Prostate gland (tissue), 2 donors: ENCODE results near the gene SRSF5. TPM values are rescaled to one million over a fixed set of nuclear protein-coding genes. Genes with fewer than 3 reads are reported as not detected.
A peak's percentile ranks its signal among the peaks of the same experiment; 100 is the strongest.

ENCODE experiments used
- DNase-seq: peaks from one replicate; pipeline ENCODE4 v3.0.0-alpha.2; 2019; ENCODE audit warnings: low spot score
- H3K27ac ChIP-seq, 2 donors: fragments of 200-600 bp; sonication (generic); 2 replicates each; pipeline ENCODE4 v1.5.1; 2017 to 2019
- H3K27me3 ChIP-seq: fragments of 200-600 bp; sonication (generic); replicated peaks from 2 replicates; pipeline ENCODE4 v1.5.1; 2019; ENCODE audit not compliant: insufficient read depth
- H3K36me3 ChIP-seq, 2 donors: fragments of 200-600 bp; sonication (generic); 1 replicate in 1 of 2; 2 replicates in 1 of 2; pipeline versions ENCODE4 v1.5.1 to v1.8.1; 2017 to 2019
- H3K4me1 ChIP-seq: fragments of 200-600 bp; sonication (generic); replicated peaks from 2 replicates; pipeline ENCODE4 v1.5.1; 2019
- H3K4me3 ChIP-seq, 2 donors: fragments of 200-600 bp; sonication (generic); 2 replicates each; pipeline ENCODE4 v1.5.1; 2017 to 2019
- H3K9me3 ChIP-seq: fragments of 200-600 bp; sonication (generic); 2 replicates; pipeline ENCODE4 v1.5.1; 2017
- POLR2A ChIP-seq: fragments of 450-650 bp; IDR thresholded peaks from one replicate; pipeline ENCODE4 v1.6.1; 2016; ENCODE audit warnings: antibody characterized with exemption, mild to moderate bottlenecking
- POLR2AphosphoS5 ChIP-seq: sonication (generic); formaldehyde crosslinking; IDR thresholded peaks from one replicate; pipeline ENCODE4 v1.6.1; 2017; ENCODE audit warnings: antibody characterized with exemption
- WGBS: methylation state at CpG from one replicate; pipeline ENCODE4 v1.1.5; 2018; 5-methylcytosine and 5-hydroxymethylcytosine counted together
- intact Hi-C: fragments of 100-400 bp; cut with DNase I; formaldehyde crosslinking; loops from one replicate; pipeline ENCODE4 v1.14.2; 2022
- total RNA-seq, 2 donors: library from RNA; depleted of rRNA; stranded (reverse); fragments of >200 nt; gene quantifications; one replicate each; pipeline ENCODE4 v1.1.0, GENCODE V29; 2016
- TF ChIP-seq, protein P1 (sequence below), 4 experiments: fragments of 200-600 bp in 2 of 4; fragments of 450-650 bp in 2 of 4; sonication (generic) in 2 of 4; IDR thresholded peaks; 1 replicate in 3 of 4; 2 replicates in 1 of 4; pipeline ENCODE4 v1.5.1; 2016 to 2019; ENCODE audit warnings: antibody characterized with exemption in 4 of 4, mild to moderate bottlenecking in 2 of 4, moderate library complexity in 2 of 4

Gene SRSF5
- total RNA-seq, 2 donors from 2014 or later: 206 to 338 TPM

DNA sequence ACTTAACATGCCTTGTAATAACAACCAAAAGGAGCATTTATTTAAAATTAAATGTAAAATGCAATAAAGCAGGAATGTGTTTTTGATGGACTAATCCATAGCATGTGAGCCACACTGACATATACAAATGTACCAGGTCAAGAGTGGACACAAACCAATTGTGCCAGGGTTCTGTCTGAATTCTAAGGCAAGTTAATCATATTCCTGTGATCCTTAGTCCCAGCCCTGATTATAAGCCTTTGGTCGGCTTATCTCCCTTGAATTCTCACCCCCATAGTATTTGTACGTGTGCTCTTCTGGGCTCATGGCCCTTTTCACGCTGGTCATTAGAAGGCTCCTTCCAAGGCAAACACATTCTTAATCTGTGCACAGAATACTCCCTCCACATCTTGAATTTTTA, 10.6 kb upstream of the SRSF5 start:
- intact Hi-C loops: no loop called here
- peak overlapping the region; percentile 69 to 85 for H3K27ac ChIP-seq

DNA sequence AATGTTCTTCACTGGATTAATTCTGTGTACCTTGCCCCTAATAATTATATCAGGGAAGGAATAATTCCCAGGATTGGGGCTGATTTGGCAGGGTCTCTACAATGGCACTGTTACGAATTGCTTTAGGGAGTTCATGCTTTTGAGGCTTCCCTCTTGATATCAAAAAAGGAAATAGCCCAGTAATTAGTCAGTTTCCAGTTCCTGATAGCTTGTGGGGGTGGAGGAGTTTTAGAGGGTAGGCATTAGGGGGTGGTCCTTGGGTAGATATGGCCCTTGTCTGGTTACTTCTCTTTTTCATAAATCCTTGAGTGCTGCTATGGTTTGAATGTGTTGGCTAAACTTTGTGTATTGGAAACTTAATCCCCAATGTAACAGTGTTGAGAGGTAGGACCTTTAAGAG, 6.1 kb upstream of the SRSF5 start:
- Histone ChIP-seq H3K27me3 (no peaks in the 10 kb centered on the region), H3K4me1 (no peaks in the 10 kb centered on the region), H3K9me3 (no peaks in the 10 kb centered on the region), H3K36me3 (no peaks in the 10 kb centered on the region), H3K4me3 (no peak overlapping the region), H3K27ac (no peak overlapping the region)
- 67% methylated on average over 1 of the region's 1 CpG for WGBS
- no peak for TF ChIP-seq POLR2AphosphoS5
- TF ChIP-seq, protein P1, sequence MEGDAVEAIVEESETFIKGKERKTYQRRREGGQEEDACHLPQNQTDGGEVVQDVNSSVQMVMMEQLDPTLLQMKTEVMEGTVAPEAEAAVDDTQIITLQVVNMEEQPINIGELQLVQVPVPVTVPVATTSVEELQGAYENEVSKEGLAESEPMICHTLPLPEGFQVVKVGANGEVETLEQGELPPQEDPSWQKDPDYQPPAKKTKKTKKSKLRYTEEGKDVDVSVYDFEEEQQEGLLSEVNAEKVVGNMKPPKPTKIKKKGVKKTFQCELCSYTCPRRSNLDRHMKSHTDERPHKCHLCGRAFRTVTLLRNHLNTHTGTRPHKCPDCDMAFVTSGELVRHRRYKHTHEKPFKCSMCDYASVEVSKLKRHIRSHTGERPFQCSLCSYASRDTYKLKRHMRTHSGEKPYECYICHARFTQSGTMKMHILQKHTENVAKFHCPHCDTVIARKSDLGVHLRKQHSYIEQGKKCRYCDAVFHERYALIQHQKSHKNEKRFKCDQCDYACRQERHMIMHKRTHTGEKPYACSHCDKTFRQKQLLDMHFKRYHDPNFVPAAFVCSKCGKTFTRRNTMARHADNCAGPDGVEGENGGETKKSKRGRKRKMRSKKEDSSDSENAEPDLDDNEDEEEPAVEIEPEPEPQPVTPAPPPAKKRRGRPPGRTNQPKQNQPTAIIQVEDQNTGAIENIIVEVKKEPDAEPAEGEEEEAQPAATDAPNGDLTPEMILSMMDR (IDR thresholded peaks at IDR 0.05): no peak
- no peak for TF ChIP-seq POLR2A
- DNase-seq: no peak
- intact Hi-C loops: no loop called here

More for the DNA sequence above, 10.6 kb upstream of the SRSF5 start:
- H3K9me3 ChIP-seq: no peaks in the 10 kb centered on the region
- H3K4me1 ChIP-seq: no peaks in the 10 kb centered on the region
- H3K27me3 ChIP-seq: no peaks in the 10 kb centered on the region
- 88% methylated on average over 3 of the region's 3 CpGs for WGBS
- TF ChIP-seq, protein P1 (IDR thresholded peaks at IDR 0.05): no peak
- TF ChIP-seq POLR2A: no peak
- TF ChIP-seq POLR2AphosphoS5: no peak
- no peak overlapping the region for H3K4me3 ChIP-seq
- no peak for DNase-seq
- no peaks in the 10 kb centered on the region for H3K36me3 ChIP-seq

DNA sequence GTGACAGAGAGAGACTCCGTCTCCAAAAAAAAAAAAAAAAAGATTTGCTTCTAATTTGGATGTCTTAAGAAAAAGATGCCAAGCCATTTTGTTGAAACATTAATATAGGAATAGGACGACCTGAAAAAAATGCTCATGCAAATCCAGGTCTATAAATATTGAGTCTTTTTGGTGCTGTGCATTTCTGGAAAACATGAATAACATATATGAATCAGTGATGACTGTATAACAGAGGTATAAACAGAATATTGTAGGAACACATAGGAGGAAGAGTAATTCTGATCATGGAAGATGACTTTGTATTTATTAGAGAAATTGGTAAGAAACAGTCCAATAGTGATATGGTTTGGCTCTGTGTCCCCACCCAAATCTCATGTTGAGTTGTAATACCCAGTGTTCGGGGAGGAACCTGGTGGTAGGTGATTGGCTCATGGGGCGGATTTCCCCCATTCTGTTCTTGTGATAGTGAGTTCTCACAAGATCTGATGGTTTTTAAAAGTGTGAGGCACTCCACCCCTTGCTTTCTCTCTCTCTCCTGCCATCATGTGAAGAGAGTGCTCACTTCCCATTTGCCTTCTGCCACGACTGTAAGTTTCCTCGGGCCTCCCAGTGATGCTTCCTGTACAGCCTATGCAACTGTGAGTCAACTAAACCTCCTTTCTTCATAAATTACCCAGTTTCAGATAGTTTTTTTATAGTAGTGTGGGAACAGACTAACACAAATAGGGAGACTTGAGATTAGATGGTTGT, 3.0 kb upstream of the SRSF5 start:
- intact Hi-C loops: no loop called here
- 78% methylated on average over 6 of the region's 6 CpGs for WGBS
- no peaks in the 10 kb centered on the region for H3K27me3 ChIP-seq

DNA sequence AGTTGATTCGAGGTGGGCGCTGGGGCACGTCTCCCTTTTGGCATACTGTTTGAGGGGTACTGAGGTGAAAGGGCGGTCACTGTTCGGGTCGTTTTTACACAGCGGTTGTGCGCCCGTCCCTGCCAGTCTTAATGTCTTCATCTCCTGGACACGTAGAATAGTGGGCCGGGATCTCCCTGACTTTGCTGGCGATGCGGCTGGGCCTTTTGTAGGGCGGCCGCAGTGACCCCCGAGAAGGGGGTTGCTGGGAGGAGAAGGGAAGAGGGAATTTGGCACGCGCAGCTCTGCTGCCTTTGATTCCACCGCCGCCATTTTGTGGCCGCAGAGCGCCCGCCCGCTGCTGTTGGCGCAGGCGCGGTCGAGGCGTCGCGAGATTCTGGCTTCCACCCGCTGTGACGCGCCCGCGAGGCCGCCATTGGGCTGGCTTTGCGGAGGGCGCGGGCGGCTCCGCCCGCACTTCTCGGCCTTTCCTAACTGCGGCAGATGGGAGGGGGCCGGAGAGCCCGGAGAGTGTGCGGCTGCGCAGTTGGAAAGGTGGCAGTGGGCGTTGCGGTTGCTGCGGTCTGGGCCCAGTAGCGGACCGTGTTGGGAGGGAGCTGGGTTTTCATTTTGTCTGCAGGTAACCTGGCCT, 542 bp downstream of the SRSF5 start:
- Histone ChIP-seq H3K9me3 (no peaks in the 10 kb centered on the region), H3K27ac (peak overlapping the region; percentile 99), H3K4me1 (no peaks in the 10 kb centered on the region), H3K27me3 (no peaks in the 10 kb centered on the region), H3K4me3 (peak overlapping the region; percentile 80 to 98), H3K36me3 (peaks cover 0 to 16% of the 10 kb centered on the region in 2 donors)
- DNase-seq: peak; percentile 85
- intact Hi-C loops: no loop called here
- peak; percentile 94 for TF ChIP-seq POLR2A
- TF ChIP-seq, protein P1 (IDR thresholded peaks at IDR 0.05): no peak
- TF ChIP-seq POLR2AphosphoS5: peak; percentile 90
- under 1% methylated on average over 47 of the region's 54 CpGs for WGBS

More for the DNA sequence above, 3.0 kb upstream of the SRSF5 start:
- no peaks in the 10 kb centered on the region for H3K36me3 ChIP-seq
- H3K27ac ChIP-seq: no peak overlapping the region
- DNase-seq: no peak
- no peaks in the 10 kb centered on the region for H3K4me1 ChIP-seq
- TF ChIP-seq, protein P1 (IDR thresholded peaks at IDR 0.05): no peak
- TF ChIP-seq POLR2AphosphoS5 (no peak), POLR2A (no peak)
- H3K4me3 ChIP-seq: no peak overlapping the region
- no peaks in the 10 kb centered on the region for H3K9me3 ChIP-seq
